Type B pancreatic cell (in vitro differentiated cells): ENCODE data around the gene METTL8. TPM values are rescaled to one million over a fixed set of nuclear protein-coding genes. Genes with fewer than 3 reads are reported as not detected.

Experiments
- DNase-seq: peaks from one replicate; pipeline ENCODE4 v3.0.0; 2021; ENCODE audit warnings: mixed read lengths; ENCODE audit not compliant: unreplicated experiment; ENCODE audit errors: extremely low spot score
- H3K27ac Mint-ChIP-seq: 2 replicates; pipeline ENCODE4 v1.8.0; 2021; ENCODE audit warnings: mild to moderate bottlenecking, mixed read lengths
- H3K27me3 Mint-ChIP-seq: 2 replicates; pipeline ENCODE4 v1.8.0; 2021; ENCODE audit warnings: mixed read lengths
- H3K36me3 Mint-ChIP-seq: 2 replicates; pipeline ENCODE4 v1.8.0; 2021; ENCODE audit warnings: mixed read lengths
- H3K4me1 Mint-ChIP-seq: one replicate; pipeline ENCODE4 v1.8.0; 2021; ENCODE audit warnings: mixed read lengths; ENCODE audit not compliant: unreplicated experiment
- H3K4me3 Mint-ChIP-seq: 2 replicates; pipeline ENCODE4 v1.8.0; 2021; ENCODE audit warnings: mild to moderate bottlenecking, mixed read lengths
- H3K9me3 Mint-ChIP-seq: 2 replicates; pipeline ENCODE4 v1.8.0; 2021; ENCODE audit warnings: mixed read lengths
- total RNA-seq: library from RNA; stranded (reverse); gene quantifications from 2 replicates; pipeline ENCODE4 v1.2.1, GENCODE V29; 2021; ENCODE audit warnings: low replicate concordance
- TF ChIP-seq, protein P1 (sequence below): fragments of 200-600 bp; sonication (generic); conservative IDR thresholded peaks from 2 replicates; pipeline ENCODE4 v1.5.0; 2021; ENCODE audit warnings: antibody characterized with exemption, mild to moderate bottlenecking

The METTL8 gene
- total RNA-seq, 1 donor from 2014 or later, result 30.4 TPM

DNA sequence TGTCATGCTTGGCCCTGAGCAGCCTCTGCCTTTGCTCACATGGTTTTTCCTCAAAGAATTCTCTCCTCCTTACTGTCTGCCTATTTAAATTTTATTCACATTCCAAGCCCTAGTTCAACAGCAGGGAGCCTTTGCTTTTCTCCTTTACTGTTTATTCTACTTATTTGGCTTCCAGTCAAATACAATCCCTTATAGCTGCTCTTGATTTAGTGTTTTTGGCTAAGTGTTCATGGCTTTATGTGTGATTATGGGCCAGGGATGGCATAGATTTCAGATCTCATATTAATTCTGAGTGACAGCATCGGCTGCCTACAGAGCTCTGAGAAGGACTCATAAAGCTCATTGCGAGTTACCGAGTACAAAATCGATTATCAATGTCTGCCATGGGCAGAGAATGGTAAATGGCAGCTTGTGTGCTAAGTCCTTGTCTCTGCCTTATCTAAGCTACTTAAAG is 106.7 kb downstream of the METTL8 start:
- H3K4me3 Mint-ChIP-seq, result no peak overlapping the region
- no peak for DNase-seq

DNA sequence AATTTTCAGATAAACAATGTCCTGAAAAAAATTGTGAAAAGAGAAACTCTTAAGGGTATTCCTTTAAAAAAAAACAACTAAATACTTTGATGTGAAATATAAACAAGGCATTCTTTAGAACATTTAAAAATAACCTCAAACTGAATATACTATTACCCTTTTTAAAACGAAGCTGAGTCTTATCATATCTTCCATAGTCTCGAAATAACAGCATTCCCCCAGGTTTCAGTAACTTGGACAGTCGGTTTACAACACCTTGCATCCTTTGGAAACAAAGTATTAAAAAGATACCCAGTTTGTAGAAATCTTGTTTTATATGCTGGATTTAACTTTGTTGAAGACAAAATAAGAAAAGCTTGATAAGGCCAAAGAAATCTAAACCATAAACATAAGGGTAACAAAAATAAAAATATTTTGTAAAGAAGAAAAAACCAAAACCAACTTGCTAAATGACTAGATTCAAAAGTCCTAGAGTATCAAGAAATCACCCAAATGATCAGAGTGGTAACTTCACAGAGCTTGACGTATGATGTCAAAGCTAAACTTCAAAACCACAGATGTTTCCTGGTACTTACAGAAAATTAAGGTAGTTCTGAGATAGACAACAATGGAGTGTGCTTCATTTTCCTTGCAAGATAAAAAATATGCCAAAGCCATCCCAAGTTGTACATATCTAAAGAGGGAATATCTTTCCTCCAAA is 107.8 kb downstream of the METTL8 start:
- no peaks in the 10 kb centered on the region for H3K27me3 Mint-ChIP-seq
- H3K4me1 Mint-ChIP-seq, result peaks cover 7% of the 10 kb centered on the region
- no peak overlapping the region for H3K27ac Mint-ChIP-seq
- peaks cover 21% of the 10 kb centered on the region for H3K36me3 Mint-ChIP-seq
- TF ChIP-seq, protein P1, sequence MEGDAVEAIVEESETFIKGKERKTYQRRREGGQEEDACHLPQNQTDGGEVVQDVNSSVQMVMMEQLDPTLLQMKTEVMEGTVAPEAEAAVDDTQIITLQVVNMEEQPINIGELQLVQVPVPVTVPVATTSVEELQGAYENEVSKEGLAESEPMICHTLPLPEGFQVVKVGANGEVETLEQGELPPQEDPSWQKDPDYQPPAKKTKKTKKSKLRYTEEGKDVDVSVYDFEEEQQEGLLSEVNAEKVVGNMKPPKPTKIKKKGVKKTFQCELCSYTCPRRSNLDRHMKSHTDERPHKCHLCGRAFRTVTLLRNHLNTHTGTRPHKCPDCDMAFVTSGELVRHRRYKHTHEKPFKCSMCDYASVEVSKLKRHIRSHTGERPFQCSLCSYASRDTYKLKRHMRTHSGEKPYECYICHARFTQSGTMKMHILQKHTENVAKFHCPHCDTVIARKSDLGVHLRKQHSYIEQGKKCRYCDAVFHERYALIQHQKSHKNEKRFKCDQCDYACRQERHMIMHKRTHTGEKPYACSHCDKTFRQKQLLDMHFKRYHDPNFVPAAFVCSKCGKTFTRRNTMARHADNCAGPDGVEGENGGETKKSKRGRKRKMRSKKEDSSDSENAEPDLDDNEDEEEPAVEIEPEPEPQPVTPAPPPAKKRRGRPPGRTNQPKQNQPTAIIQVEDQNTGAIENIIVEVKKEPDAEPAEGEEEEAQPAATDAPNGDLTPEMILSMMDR, result no peak
- no peaks in the 10 kb centered on the region for H3K9me3 Mint-ChIP-seq
- H3K4me3 Mint-ChIP-seq, result no peak overlapping the region
- DNase-seq, result no peak

More for the DNA sequence above, 106.7 kb downstream of the METTL8 start:
- Mint-ChIP-seq H3K27me3 (no peaks in the 10 kb centered on the region), H3K36me3 (peaks cover 14% of the 10 kb centered on the region), H3K27ac (no peak overlapping the region), H3K4me1 (peaks cover 7% of the 10 kb centered on the region), H3K9me3 (no peaks in the 10 kb centered on the region)
- TF ChIP-seq, protein P1, result no peak

DNA sequence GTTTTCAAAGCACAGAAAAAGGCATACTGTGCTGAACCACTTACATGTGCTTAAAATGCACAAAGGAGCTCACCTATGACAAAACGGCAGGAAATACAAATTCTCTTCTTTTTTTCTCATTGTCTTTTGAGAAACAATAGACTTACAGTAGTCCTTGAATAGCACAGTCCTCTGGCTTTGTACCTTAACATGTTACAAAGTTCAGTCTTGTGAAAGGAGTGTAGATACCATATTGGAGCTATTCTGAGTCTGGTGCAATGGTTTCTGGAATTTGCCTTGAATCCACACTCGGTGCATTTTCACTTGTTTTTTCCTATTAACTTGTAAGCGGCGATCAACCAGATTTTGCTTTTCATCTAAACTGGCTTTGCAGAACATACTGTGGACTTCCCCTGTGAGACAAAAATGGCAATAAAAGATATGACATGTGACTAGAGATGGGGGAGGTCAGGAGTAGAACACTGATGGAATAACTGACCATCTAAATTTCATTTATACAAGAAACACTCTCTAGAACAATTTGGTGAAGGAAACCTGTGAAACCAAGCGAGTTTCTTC is 109.7 kb downstream of the METTL8 start:
- H3K27me3 Mint-ChIP-seq, result no peaks in the 10 kb centered on the region

DNA sequence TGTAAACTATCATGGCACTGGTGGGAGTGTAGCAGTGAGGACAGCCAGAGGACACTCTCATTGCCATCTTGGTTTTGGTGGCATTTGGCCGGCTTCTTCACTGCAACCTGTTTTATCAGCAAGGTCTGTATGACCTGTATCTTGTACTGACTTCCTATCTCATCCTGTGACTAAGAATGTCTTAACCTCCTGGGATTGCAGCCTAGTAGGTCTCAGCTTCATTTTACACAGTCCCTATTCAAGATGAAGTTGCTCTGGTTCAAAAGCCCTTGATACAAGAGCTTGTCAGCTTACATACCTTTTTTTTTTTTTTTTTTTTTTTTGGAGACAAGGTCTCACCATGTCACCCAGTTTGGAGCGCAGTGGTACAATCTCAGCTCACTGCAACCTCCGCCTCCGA is 110.9 kb downstream of the METTL8 start:
- no peak for DNase-seq
- H3K4me1 Mint-ChIP-seq, result peaks cover 14% of the 10 kb centered on the region

More for the DNA sequence above, 109.7 kb downstream of the METTL8 start:
- Mint-ChIP-seq H3K36me3 (peaks cover 26% of the 10 kb centered on the region), H3K4me3 (no peak overlapping the region), H3K9me3 (no peaks in the 10 kb centered on the region), H3K4me1 (peaks cover 7% of the 10 kb centered on the region), H3K27ac (no peak overlapping the region)
- TF ChIP-seq, protein P1, result no peak
- no peak for DNase-seq

DNA sequence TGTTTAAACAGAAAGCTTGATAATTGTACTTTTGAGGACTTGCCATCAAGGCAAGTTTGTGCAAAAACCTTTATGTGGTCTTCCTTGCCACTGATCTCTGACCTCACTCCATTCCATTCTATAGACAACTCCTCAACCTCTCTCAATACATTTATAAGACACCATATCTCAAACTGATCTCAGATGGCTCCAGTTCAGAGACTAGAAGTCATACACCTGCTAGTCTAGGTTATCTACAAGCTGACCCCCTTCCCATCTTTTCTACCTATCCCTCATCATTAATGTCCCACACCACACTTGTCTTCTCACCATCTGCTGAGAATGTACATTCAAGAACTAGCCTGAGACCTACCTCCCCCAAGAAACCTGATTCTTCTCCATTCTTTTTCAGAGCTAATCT is 113.1 kb downstream of the METTL8 start:
- Mint-ChIP-seq H3K27ac (no peak overlapping the region), H3K36me3 (peaks cover 21% of the 10 kb centered on the region), H3K9me3 (no peaks in the 10 kb centered on the region), H3K27me3 (no peaks in the 10 kb centered on the region), H3K4me1 (peaks cover 7% of the 10 kb centered on the region), H3K4me3 (no peak overlapping the region)
- TF ChIP-seq, protein P1, result no peak
- no peak for DNase-seq

More for the DNA sequence above, 110.9 kb downstream of the METTL8 start:
- H3K4me3 Mint-ChIP-seq, result no peak overlapping the region
- no peak overlapping the region for H3K27ac Mint-ChIP-seq
- TF ChIP-seq, protein P1, result no peak
- no peaks in the 10 kb centered on the region for H3K27me3 Mint-ChIP-seq
- peaks cover 23% of the 10 kb centered on the region for H3K36me3 Mint-ChIP-seq
- H3K9me3 Mint-ChIP-seq, result no peaks in the 10 kb centered on the region
